ENCODE measurements around the gene FKBP8.

Gene FKBP8

GRCh38 chr19:18519962-18520847 lies 23.2 kb downstream of the FKBP8 start:
- peak; percentile 83 for DNase-seq (ENCODE audit: low read depth)
- peak; percentile 74 for TF ChIP-seq CTCF (conservative IDR thresholded peaks at IDR 0.05; ENCODE audit: low read depth, low read length)
- H3K4me3 ChIP-seq (ENCODE audit: low read depth, low read length) = peak overlapping the region; percentile 99

- H3K4me3 ChIP-seq (ENCODE audit: low read depth, low read length) = no peak overlapping the region
- TF ChIP-seq CTCF (conservative IDR thresholded peaks at IDR 0.05; ENCODE audit: low read depth, low read length) = no peak
- DNase-seq (ENCODE audit: low read depth) = no peak
Observed at GRCh38 chr19:18518639-18519038, 24.7 kb downstream of the FKBP8 start.

DNA sequence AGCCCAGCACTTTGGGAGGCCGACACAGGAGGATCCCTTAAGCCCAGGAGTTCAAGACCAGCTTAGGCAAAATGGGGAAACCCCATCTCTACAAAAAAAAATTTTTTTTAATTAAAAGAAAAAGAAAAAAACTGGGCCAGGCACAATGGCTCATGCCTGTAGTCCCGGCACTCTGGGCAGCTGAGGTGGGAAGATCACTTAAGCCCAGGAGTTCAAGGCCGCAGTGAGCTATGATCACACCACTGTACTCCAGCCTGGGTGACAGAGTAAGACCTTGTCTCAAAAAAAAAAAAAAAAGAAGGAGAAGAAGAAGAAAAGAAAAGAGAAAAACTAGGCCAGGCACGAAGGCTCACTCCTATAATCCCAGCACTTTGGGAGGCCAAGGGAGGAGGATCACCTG lies 25.8 kb downstream of the FKBP8 start:
- no peak overlapping the region for H3K4me3 ChIP-seq (ENCODE audit: low read depth, low read length)
- no peak for TF ChIP-seq CTCF (conservative IDR thresholded peaks at IDR 0.05; ENCODE audit: low read depth, low read length)
- DNase-seq (ENCODE audit: low read depth) = no peak

GRCh38 chr19:18515959-18516358 lies 27.4 kb downstream of the FKBP8 start:
- TF ChIP-seq CTCF (conservative IDR thresholded peaks at IDR 0.05; ENCODE audit: low read depth, low read length) = no peak
- no peak for DNase-seq (ENCODE audit: low read depth)
- H3K4me3 ChIP-seq (ENCODE audit: low read depth, low read length) = no peak overlapping the region

DNA sequence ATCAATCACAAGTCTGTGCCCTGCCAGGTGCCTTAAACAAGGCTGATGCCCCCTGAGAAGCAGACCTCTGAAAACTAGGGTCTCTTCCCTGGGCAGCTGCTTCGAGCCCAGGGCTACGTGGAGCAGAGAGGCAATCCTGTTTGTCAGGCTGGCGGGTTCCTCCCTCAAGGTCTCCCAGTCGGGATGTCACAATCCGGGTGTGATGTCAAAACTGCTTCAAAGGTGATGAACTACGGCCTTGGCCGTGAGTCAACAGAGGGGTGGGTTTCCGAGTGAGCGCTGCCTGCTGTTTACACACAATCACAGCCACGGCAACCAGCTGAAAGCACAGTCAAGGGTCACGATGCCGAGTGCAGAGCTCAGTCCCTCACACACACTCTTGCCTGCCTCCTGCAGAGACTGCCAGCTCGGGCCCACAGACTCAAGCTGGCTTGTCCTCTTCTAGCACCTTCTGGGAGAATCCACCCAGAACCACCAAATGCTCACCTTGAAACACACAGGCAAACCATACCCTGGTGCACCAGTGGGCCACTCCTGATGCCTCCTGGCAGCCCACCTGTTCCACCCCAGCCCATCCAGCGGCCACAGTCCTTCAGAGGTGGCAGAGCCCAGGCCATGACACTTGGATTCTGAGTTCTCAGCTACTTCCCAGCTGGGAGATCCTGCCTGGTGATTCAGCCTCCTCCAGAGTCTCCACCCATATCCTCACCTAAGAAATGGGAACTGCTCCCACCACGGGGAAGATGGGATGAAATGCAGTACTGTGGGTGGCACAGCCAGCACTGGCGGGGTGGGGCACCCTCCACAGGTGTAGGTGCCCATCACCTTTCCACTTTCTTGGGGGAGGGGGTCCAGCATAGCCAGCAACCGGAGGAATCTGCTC lies 28.3 kb downstream of the FKBP8 start:
- peak; percentile 93 for DNase-seq (ENCODE audit: low read depth)
- no peak overlapping the region for H3K4me3 ChIP-seq (ENCODE audit: low read depth, low read length)
- no peak for TF ChIP-seq CTCF (conservative IDR thresholded peaks at IDR 0.05; ENCODE audit: low read depth, low read length)

DNA sequence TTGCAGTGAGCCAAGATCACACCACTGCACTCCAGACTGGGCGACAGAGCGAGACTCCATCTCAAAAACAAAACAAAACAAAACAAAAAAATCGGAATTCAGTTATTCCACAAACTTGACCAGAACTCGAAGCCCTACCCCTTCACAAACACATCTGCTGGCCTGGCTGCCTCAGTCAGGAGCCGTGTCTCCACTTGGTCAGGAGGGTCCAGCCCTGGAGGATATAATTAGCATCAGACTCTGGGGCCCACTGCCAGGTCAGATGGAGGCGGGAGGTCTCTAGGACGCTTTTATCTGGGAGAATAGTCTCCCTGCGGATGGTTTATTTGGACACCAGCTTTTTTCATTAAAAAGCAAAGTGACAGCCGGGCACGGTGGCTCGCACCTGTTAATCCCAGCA lies 29.5 kb downstream of the FKBP8 start:
- peak; percentile 44 for DNase-seq (ENCODE audit: low read depth)
- H3K4me3 ChIP-seq (ENCODE audit: low read depth, low read length) = no peak overlapping the region
- TF ChIP-seq CTCF (conservative IDR thresholded peaks at IDR 0.05; ENCODE audit: low read depth, low read length) = no peak

Data from choroid plexus epithelial cell (primary cell).